Left ventricle myocardium inferior (tissue), 1 donor: Measurements from ENCODE around the gene PLXNA4. TPM values are rescaled to one million over a fixed set of nuclear protein-coding genes. Genes with fewer than 3 reads are reported as not detected.
A peak's percentile ranks its signal among the peaks of the same experiment; 100 is the strongest.

Experiments used
- DNase-seq: peaks from one replicate; pipeline ENCODE4 v3.0.0-alpha.2; 2020
- H3K27ac ChIP-seq: fragments of 200-600 bp; replicated peaks from 2 replicates; pipeline ENCODE4 v1.8.0; 2021
- H3K27me3 ChIP-seq: fragments of 200-600 bp; 2 replicates; pipeline ENCODE4 v1.8.0; 2021; ENCODE audit warnings: low read depth
- H3K36me3 ChIP-seq: fragments of 200-600 bp; 2 replicates; pipeline ENCODE4 v1.8.0; 2021
- H3K4me1 ChIP-seq: fragments of 200-600 bp; 2 replicates; pipeline ENCODE4 v1.8.0; 2021
- H3K4me3 ChIP-seq: fragments of 200-600 bp; 2 replicates; pipeline ENCODE4 v1.8.0; 2021; ENCODE audit warnings: mild to moderate bottlenecking, moderate library complexity
- H3K9me3 ChIP-seq: fragments of 200-600 bp; replicated peaks from 2 replicates; pipeline ENCODE4 v1.8.0; 2021
- CTCF ChIP-seq: fragments of 200-600 bp; IDR thresholded peaks from 2 replicates; pipeline ENCODE4 v1.8.0; 2021; ENCODE audit warnings: antibody characterized with exemption, mild to moderate bottlenecking, borderline replicate concordance
- intact Hi-C: fragments of 100-400 bp; cut with micrococcal nuclease; formaldehyde crosslinking; loops from one replicate; pipeline ENCODE4 v1.11.0; 2022
- total RNA-seq: library from RNA; stranded (reverse); fragmentation: NEBNext Ultra II Directional; extraction: Animal tissue kit (Norgen Biotek cat#: 25700); gene quantifications from one replicate; pipeline ENCODE4 v1.2.1, GENCODE V29; 2021
- donor health status: DM: no; HTN: yes; CAD: no; lungs with severe emphysema.

PLXNA4 gene
- total RNA-seq, 1 donor from 2014 or later = 18.1 TPM

GRCh38 chr7:132080467-132080866 lies 495.8 kb downstream of the PLXNA4 start:
- no peak for DNase-seq
- no peak for TF ChIP-seq CTCF
- H3K4me3 ChIP-seq = no peak overlapping the region
- peaks cover 17% of the 10 kb centered on the region for H3K4me1 ChIP-seq
- peaks cover 4% of the 10 kb centered on the region for H3K27me3 ChIP-seq
- no peaks in the 10 kb centered on the region for H3K36me3 ChIP-seq
- no peaks in the 10 kb centered on the region for H3K9me3 ChIP-seq
- peak overlapping the region; percentile 38 for H3K27ac ChIP-seq
- intact Hi-C loops = no loop called here

DNA sequence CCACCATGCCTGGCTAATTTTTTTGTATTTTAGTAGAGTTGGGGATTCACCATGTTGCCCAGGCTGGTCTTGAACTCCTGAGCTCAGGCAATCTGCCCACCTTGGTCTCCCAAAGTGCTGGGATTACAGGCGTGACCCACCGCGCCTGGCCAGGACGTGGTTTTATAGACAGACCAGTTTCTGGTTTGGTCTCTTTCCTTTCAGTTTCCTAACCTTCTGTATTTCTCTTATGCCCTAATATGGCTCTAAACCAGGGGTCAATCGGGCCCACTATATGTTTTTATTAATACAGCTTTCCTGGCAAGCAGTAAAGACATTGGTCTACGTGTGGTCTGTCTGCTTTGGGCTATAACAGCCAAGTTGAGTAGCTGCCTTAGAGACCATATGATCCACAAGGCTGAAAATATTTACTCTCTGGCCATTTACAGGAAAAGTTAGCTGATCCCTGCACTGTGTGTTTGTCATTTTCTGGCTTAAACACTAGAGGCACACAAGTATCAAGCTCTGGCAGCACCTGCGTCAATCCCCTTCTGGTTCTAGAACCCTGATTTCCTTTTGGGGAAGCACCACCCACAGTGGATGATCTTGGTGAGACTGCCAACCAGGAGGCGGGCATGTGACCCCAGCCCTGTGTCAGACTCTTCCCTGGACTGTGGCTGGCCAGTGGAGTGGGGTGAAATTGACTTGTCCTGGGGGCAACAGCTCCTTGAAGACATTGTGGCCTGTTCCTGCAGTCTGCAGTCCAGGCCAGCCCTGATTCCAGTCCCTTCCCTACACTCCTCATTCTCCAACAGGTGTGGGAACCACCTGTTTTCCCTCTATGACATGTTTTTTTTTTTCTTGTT lies 497.2 kb downstream of the PLXNA4 start:
- intact Hi-C loops = no loop called here

GRCh38 chr7:132077971-132078685 lies 498.1 kb downstream of the PLXNA4 start:
- DNase-seq = no peak
- no peak for TF ChIP-seq CTCF
- no peak overlapping the region for H3K27ac ChIP-seq
- H3K27me3 ChIP-seq = peaks cover 4% of the 10 kb centered on the region
- no peaks in the 10 kb centered on the region for H3K36me3 ChIP-seq
- intact Hi-C loops = no loop called here
- no peaks in the 10 kb centered on the region for H3K9me3 ChIP-seq
- peaks cover 30% of the 10 kb centered on the region for H3K4me1 ChIP-seq
- no peak overlapping the region for H3K4me3 ChIP-seq

More for the DNA sequence above, 497.2 kb downstream of the PLXNA4 start:
- H3K27ac ChIP-seq = no peak overlapping the region
- no peaks in the 10 kb centered on the region for H3K36me3 ChIP-seq
- H3K9me3 ChIP-seq = no peaks in the 10 kb centered on the region
- H3K4me3 ChIP-seq = no peak overlapping the region
- peaks cover 23% of the 10 kb centered on the region for H3K4me1 ChIP-seq
- no peak for TF ChIP-seq CTCF
- peaks cover 4% of the 10 kb centered on the region for H3K27me3 ChIP-seq
- DNase-seq = no peak

DNA sequence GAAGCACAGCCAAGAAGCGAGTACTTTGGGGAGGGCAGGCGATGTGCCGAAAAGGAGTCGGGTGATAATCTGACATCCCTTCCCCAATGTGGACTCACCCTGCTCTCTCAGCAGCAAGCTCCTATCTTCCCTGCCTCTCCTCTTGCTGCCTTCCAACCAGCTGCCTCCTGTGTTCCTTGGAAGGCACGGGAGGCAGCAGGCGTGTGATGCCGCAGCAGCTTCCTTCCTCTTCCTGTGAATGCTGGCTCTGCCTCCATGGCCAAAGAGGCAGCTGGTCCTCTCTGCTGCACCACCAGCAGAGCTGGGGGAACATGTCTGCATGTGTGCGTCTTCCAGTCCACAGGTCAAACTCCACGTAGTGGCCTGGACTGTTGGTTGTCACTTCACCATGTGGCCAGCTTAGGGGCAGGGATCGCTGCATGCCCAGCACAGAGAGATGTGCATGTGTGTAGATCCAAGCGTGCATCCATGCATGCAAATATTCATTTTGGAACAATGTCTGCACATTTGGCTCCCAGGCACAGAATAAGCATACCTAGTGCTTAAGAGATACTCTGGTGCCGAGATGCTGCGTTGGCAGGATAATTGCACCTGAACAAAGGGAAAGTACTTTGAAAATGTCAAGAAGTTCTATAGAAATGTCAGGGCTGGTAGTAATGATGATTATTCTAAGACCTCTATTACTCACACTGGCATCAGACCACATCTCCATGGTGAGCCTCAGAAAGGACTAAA lies 499.8 kb downstream of the PLXNA4 start:
- intact Hi-C loops = no loop called here
- no peak for TF ChIP-seq CTCF
- Histone ChIP-seq H3K27me3 (peaks cover 4% of the 10 kb centered on the region), H3K4me3 (no peak overlapping the region), H3K4me1 (peaks cover 37% of the 10 kb centered on the region), H3K27ac (no peak overlapping the region), H3K9me3 (no peaks in the 10 kb centered on the region), H3K36me3 (no peaks in the 10 kb centered on the region)
- DNase-seq = no peak

GRCh38 chr7:132075515-132075914 lies 500.8 kb downstream of the PLXNA4 start:
- no peak overlapping the region for H3K4me3 ChIP-seq
- H3K27ac ChIP-seq = no peak overlapping the region
- H3K27me3 ChIP-seq = peaks cover 4% of the 10 kb centered on the region
- no peaks in the 10 kb centered on the region for H3K9me3 ChIP-seq
- H3K4me1 ChIP-seq = peaks cover 27% of the 10 kb centered on the region
- H3K36me3 ChIP-seq = no peaks in the 10 kb centered on the region
- no peak for DNase-seq
- no peak for TF ChIP-seq CTCF
- intact Hi-C loops = no loop called here
